GM18858 (cell line): ENCODE results near the gene SRP9.
"Not testable (repeated sequence)": the region's sequence is repeated elsewhere in the genome, so short reads cannot be mapped to it uniquely, and the experiment has no call there.

Experiments used
- ATAC-seq: cut with Tn5 transposase; IDR thresholded peaks from one replicate; pipeline ENCODE4 v1.9.1; 2021; ENCODE audit not compliant: unreplicated experiment

SRP9 gene

GRCh38 chr1:225774281-225775147 is 3.1 kb upstream of the SRP9 start:
- ATAC-seq: no peak

- no peak for ATAC-seq
Observed at GRCh38 chr1:225776294-225776693, 1.3 kb upstream of the SRP9 start.

GRCh38 chr1:225777058-225777582 is 506 bp upstream of the SRP9 start:
- ATAC-seq: peak; percentile 1

- ATAC-seq: no peak
Observed at GRCh38 chr1:225778337-225778669, 677 bp downstream of the SRP9 start.

GRCh38 chr1:225779165-225779564 is 1.5 kb downstream of the SRP9 start:
- not testable (repeated sequence) for ATAC-seq

- no peak for ATAC-seq
Observed at GRCh38 chr1:225780134-225780533, 2.5 kb downstream of the SRP9 start.

GRCh38 chr1:225780630-225781029 is 3.0 kb downstream of the SRP9 start:
- ATAC-seq: no peak

- ATAC-seq: not testable (repeated sequence)
Observed at GRCh38 chr1:225789142-225789541, 11.5 kb downstream of the SRP9 start.

- ATAC-seq: no peak
Observed at GRCh38 chr1:225794954-225795353, 17.3 kb downstream of the SRP9 start.

GRCh38 chr1:225796097-225796496 is 18.5 kb downstream of the SRP9 start:
- not testable (repeated sequence) for ATAC-seq

- not testable (repeated sequence) for ATAC-seq
Observed at GRCh38 chr1:225801146-225801545, 23.5 kb downstream of the SRP9 start.

- ATAC-seq: no peak
Observed at GRCh38 chr1:225806249-225806648, 28.6 kb downstream of the SRP9 start.

- not testable (repeated sequence) for ATAC-seq
Observed at GRCh38 chr1:225806736-225807135, 29.1 kb downstream of the SRP9 start.

- ATAC-seq: no peak
Observed at GRCh38 chr1:225808136-225808535, 30.5 kb downstream of the SRP9 start.

GRCh38 chr1:225809842-225810578 is 32.4 kb downstream of the SRP9 start, which contains the start of gene EPHX1:
Gene EPHX1, plus strand, starts transcription at chr1:225810124. Its CDS starts 18,606 bp downstream, at chr1:225828730.
- ATAC-seq: peak; percentile 98

- ATAC-seq: not testable (repeated sequence)
Observed at GRCh38 chr1:225810579-225811538, 33.2 kb downstream of the SRP9 start.

- ATAC-seq: no peak
Observed at GRCh38 chr1:225811622-225812487, 34.2 kb downstream of the SRP9 start.

- no peak for ATAC-seq
Observed at GRCh38 chr1:225812488-225813213, 35.0 kb downstream of the SRP9 start.
